ENCODE results near the gene HOXA9.

The HOXA9 gene

DNA sequence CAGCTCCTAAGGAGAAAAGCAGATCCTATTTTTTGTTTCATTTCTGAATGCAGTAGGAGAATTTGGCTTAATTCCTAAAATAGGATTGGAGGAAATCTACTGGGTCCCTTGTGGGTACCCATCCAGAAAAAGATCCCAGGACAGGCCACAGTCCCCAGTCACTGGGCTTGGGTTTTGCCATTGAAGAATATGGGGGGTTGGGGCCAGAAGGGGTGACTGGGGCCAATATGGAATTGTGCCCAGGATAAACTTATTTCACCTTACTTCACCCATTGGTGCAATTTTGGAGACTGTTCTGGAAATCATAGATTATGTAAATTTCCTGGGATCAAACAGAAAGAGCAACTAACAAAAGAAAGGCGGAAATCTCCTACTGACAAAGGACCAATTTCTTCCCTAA is 26.9 kb downstream of the HOXA9 start:
- TF ChIP-seq, protein P1, sequence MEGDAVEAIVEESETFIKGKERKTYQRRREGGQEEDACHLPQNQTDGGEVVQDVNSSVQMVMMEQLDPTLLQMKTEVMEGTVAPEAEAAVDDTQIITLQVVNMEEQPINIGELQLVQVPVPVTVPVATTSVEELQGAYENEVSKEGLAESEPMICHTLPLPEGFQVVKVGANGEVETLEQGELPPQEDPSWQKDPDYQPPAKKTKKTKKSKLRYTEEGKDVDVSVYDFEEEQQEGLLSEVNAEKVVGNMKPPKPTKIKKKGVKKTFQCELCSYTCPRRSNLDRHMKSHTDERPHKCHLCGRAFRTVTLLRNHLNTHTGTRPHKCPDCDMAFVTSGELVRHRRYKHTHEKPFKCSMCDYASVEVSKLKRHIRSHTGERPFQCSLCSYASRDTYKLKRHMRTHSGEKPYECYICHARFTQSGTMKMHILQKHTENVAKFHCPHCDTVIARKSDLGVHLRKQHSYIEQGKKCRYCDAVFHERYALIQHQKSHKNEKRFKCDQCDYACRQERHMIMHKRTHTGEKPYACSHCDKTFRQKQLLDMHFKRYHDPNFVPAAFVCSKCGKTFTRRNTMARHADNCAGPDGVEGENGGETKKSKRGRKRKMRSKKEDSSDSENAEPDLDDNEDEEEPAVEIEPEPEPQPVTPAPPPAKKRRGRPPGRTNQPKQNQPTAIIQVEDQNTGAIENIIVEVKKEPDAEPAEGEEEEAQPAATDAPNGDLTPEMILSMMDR (IDR thresholded peaks at IDR 0.05; ENCODE audit: low read depth, low read length, missing control alignments): no peak
- no peak for DNase-seq (ENCODE audit: extremely low read depth, low read depth)
- H3K4me3 ChIP-seq (replicated peaks; ENCODE audit: low read depth, low read length): no peak overlapping the region

GRCh38 chr7:27137640-27138315 is 27.6 kb downstream of the HOXA9 start:
- TF ChIP-seq, protein P1 (IDR thresholded peaks at IDR 0.05; ENCODE audit: low read depth, low read length, missing control alignments): no peak
- no peak overlapping the region for H3K4me3 ChIP-seq (replicated peaks; ENCODE audit: low read depth, low read length)
- DNase-seq (ENCODE audit: extremely low read depth, low read depth): no peak

GRCh38 chr7:27134392-27134791 is 30.9 kb downstream of the HOXA9 start:
- TF ChIP-seq, protein P1 (IDR thresholded peaks at IDR 0.05; ENCODE audit: low read depth, low read length, missing control alignments): no peak
- no peak overlapping the region for H3K4me3 ChIP-seq (replicated peaks; ENCODE audit: low read depth, low read length)
- DNase-seq (ENCODE audit: extremely low read depth, low read depth): no peak

GRCh38 chr7:27133409-27134231 is 31.7 kb downstream of the HOXA9 start:
- TF ChIP-seq, protein P1 (IDR thresholded peaks at IDR 0.05; ENCODE audit: low read depth, low read length, missing control alignments): no peak
- no peak for DNase-seq (ENCODE audit: extremely low read depth, low read depth)
- H3K4me3 ChIP-seq (replicated peaks; ENCODE audit: low read depth, low read length): no peak overlapping the region

- no peak for DNase-seq (ENCODE audit: extremely low read depth, low read depth)
- TF ChIP-seq, protein P1 (IDR thresholded peaks at IDR 0.05; ENCODE audit: low read depth, low read length, missing control alignments): no peak
- H3K4me3 ChIP-seq (replicated peaks; ENCODE audit: low read depth, low read length): no peak overlapping the region
These were observed 32.4 kb downstream of the HOXA9 start for GRCh38 chr7:27132978-27133377.

DNA sequence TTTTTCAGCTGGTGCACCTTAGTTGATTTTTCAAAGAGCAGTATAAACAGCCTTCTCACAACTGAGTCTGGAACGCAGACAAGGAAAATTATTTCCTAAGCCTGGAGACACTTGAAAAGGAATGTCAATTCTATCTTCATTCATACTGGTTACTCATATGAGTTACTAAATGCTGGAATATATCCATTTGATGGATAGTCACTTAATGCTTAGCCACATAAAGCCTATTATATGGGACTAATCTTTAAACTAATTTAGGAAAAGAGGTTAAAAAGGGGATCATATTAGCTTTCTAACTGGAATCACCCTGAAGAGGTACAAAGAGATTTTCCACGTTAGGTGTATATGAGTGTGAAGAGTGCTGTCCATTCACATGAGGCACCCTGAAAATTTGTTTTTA is 33.1 kb downstream of the HOXA9 start:
- TF ChIP-seq, protein P1 (IDR thresholded peaks at IDR 0.05; ENCODE audit: low read depth, low read length, missing control alignments): no peak
- no peak for DNase-seq (ENCODE audit: extremely low read depth, low read depth)
- no peak overlapping the region for H3K4me3 ChIP-seq (replicated peaks; ENCODE audit: low read depth, low read length)

Data from HFF-Myc (cell line).